Fibroblast of lung (primary cell): ENCODE measurements around the gene LNPEP.

Source experiments
- EZH2 ChIP-seq: IDR thresholded peaks from 2 replicates; pipeline ENCODE4 v1.5.1; 2012; ENCODE audit warnings: low read length, control low read depth, mild to moderate bottlenecking; ENCODE audit errors: missing control alignments
- TF ChIP-seq, protein P1 (sequence below), 2 donors: IDR thresholded peaks in 1 of 2; conservative IDR thresholded peaks in 1 of 2; 1 replicate in 1 of 2; 2 replicates in 1 of 2; pipeline ENCODE4 v1.5.1; 2011 to 2012; ENCODE audit warnings: low read length in 2 of 2, control low read depth in 1 of 2, inconsistent platforms in 1 of 2, low read depth in 1 of 2, mild to moderate bottlenecking in 1 of 2

GRCh38 chr5:97009212-97009898, 73.5 kb downstream of the LNPEP start:
- TF ChIP-seq, protein P1, sequence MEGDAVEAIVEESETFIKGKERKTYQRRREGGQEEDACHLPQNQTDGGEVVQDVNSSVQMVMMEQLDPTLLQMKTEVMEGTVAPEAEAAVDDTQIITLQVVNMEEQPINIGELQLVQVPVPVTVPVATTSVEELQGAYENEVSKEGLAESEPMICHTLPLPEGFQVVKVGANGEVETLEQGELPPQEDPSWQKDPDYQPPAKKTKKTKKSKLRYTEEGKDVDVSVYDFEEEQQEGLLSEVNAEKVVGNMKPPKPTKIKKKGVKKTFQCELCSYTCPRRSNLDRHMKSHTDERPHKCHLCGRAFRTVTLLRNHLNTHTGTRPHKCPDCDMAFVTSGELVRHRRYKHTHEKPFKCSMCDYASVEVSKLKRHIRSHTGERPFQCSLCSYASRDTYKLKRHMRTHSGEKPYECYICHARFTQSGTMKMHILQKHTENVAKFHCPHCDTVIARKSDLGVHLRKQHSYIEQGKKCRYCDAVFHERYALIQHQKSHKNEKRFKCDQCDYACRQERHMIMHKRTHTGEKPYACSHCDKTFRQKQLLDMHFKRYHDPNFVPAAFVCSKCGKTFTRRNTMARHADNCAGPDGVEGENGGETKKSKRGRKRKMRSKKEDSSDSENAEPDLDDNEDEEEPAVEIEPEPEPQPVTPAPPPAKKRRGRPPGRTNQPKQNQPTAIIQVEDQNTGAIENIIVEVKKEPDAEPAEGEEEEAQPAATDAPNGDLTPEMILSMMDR (conservative IDR thresholded peaks at IDR 0.05 in 1 of 2, IDR thresholded peaks at IDR 0.05 in 1 of 2; ENCODE audit: low read depth in 1 of 2, low read length in 2 of 2), result no peak
- TF ChIP-seq EZH2, result no peak
